ENCODE data around the gene ASB15.

- TF ChIP-seq EZH2 (IDR thresholded peaks at IDR 0.05; ENCODE audit: borderline replicate concordance, low read depth, low read length, severe bottlenecking) (no peak), MAX (IDR thresholded peaks at IDR 0.05; ENCODE audit: insufficient read depth, insufficient read length) (peak; percentile 95), CTCF (IDR thresholded peaks at IDR 0.05; ENCODE audit: extremely low read depth in 1 of 2, insufficient read depth in 1 of 2, low read depth in 1 of 2, low read length in 2 of 2) (no peak), POLR2A (IDR thresholded peaks at IDR 0.05; ENCODE audit: low read depth, low read length) (no peak), POLR2AphosphoS5 (IDR thresholded peaks at IDR 0.05; ENCODE audit: insufficient read depth, low read depth, low read length) (peak; percentile 83)
Observed at GRCh38 chr7:123633553-123633952, 31.9 kb downstream of the ASB15 start.

Data from endothelial cell of umbilical vein (primary cell).